ENCODE data around the gene MGLL. TPM values are rescaled to one million over a fixed set of nuclear protein-coding genes. Genes with fewer than 3 reads are reported as not detected.

Gene MGLL
- total and polyA plus RNA-seq, 2 donors from 2014 or later = 74.2 to 250 TPM

DNA sequence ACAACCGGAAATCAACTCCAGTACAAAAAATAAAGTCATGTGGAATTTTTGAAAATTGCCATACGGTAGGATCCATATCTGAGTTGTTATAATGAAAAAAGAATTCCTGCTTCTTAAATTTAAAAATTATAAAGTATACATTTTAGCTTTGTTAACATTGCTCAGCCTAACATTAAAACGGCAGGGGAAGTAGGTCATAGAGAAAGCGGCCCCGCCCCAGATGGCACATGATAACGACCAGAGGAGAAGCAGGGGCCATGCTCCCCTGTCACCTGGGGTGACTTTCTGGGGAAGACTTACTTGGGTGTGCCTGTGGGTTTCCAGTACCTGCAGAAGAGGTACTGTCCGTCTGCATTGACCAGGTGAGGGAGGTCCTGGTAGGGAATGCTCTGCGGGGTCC is 921 bp downstream of the MGLL start:
- TF ChIP-seq, protein P1, sequence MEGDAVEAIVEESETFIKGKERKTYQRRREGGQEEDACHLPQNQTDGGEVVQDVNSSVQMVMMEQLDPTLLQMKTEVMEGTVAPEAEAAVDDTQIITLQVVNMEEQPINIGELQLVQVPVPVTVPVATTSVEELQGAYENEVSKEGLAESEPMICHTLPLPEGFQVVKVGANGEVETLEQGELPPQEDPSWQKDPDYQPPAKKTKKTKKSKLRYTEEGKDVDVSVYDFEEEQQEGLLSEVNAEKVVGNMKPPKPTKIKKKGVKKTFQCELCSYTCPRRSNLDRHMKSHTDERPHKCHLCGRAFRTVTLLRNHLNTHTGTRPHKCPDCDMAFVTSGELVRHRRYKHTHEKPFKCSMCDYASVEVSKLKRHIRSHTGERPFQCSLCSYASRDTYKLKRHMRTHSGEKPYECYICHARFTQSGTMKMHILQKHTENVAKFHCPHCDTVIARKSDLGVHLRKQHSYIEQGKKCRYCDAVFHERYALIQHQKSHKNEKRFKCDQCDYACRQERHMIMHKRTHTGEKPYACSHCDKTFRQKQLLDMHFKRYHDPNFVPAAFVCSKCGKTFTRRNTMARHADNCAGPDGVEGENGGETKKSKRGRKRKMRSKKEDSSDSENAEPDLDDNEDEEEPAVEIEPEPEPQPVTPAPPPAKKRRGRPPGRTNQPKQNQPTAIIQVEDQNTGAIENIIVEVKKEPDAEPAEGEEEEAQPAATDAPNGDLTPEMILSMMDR (IDR thresholded peaks at IDR 0.05; ENCODE audit: borderline replicate concordance, extremely low read depth, insufficient read depth) = no peak
- FAIRE-seq (no peak), DNase-seq (no peak)
- intact Hi-C loops (cut with DNase I) = no loop called here
- peak overlapping the region; percentile 76 to 81 for H3K27ac ChIP-seq (ENCODE audit: low read depth in 2 of 2, low read length in 2 of 2)
- H3K4me1 ChIP-seq (ENCODE audit: control insufficient read depth in 2 of 3, insufficient read depth in 2 of 3, low read depth in 1 of 3, low read length in 3 of 3) = peaks cover 4 to 37% (median 21%) of the 10 kb centered on the region in 3 donors
- no peaks in the 10 kb centered on the region for H3K36me3 ChIP-seq (ENCODE audit: control insufficient read depth in 2 of 3, insufficient read depth in 3 of 3, low read length in 3 of 3)
- peak overlapping the region in 1 of 3 donors; percentile 14 for H3K9ac ChIP-seq (ENCODE audit: low read length in 3 of 3)
- peak overlapping the region in 2 of 3 donors; percentile 6 to 88 for H3K4me3 ChIP-seq (ENCODE audit: low read length in 3 of 3)
- no peaks in the 10 kb centered on the region for H3K9me3 ChIP-seq (ENCODE audit: control insufficient read depth in 2 of 3, insufficient read depth in 1 of 3, low read length in 3 of 3)
- H3K27me3 ChIP-seq (ENCODE audit: control insufficient read depth, insufficient read depth, low read length) = no peaks in the 10 kb centered on the region

DNA sequence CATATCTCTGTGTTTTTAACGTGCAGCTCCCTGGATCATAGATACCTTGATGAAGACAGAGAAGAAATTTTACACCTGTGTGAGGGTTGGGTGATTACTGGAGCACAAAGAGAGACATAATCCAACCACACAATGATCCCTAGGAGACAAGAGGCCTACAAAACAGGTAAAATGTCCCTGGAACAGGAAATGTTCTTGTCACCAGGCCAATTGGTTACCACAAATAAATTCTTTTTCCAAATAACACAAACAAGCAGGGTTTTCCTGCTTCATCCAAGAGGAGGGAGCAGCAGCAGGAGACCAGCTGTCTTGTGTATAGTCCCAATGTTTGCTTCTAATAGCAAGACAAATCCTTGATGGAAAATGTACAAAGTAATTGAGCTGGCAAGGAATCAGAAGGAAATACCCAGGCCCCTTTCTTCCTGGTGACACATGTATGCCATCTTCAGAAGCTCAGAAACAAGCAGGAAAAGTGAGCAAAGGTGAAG is 1.4 kb downstream of the MGLL start:
- H3K9ac ChIP-seq (ENCODE audit: low read length in 3 of 3) = peak overlapping the region in 1 of 3 donors; percentile 14
- peak overlapping the region in 2 of 3 donors; percentile 49 to 51 for H3K4me3 ChIP-seq (ENCODE audit: low read length in 3 of 3)
- FAIRE-seq = no peak

DNA sequence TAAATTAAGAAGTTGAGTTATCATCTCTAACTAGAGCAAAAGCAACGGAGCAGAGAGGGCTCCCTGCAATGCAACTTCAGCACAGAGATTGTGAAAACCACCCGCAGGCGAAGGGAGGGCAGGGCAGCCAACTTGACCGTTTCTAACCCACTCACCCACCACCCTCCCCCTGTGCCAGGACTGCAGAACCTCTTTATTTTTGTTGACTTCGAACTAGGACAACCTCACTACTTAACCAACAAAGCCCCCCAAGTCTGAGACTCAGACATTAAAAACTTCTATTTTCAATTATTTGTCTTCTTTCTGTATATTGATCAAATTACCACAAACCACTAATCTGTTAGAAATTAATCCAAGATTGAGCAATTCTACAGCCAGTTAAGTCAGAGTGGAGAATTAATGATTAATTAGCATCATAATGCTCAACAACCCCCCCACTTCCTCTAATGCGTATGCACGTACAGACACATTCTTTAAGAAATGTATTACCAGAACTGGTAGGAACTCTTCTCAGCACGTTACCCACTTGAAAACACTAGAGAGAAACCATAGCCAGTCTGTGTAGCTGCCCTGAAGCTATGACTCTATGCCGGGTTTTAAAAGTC is 2.0 kb downstream of the MGLL start:
- Histone ChIP-seq H3K9me3 (ENCODE audit: control insufficient read depth in 2 of 3, insufficient read depth in 1 of 3, low read length in 3 of 3) (no peaks in the 10 kb centered on the region), H3K4me1 (ENCODE audit: control insufficient read depth in 2 of 3, insufficient read depth in 2 of 3, low read depth in 1 of 3, low read length in 3 of 3) (peaks cover 4 to 38% (median 23%) of the 10 kb centered on the region in 3 donors), H3K9ac (ENCODE audit: low read length in 3 of 3) (peak overlapping the region in 1 of 3 donors; percentile 14), H3K27ac (ENCODE audit: low read depth in 2 of 2, low read length in 2 of 2) (peak overlapping the region; percentile 76 to 81), H3K36me3 (ENCODE audit: control insufficient read depth in 2 of 3, insufficient read depth in 3 of 3, low read length in 3 of 3) (no peaks in the 10 kb centered on the region), H3K4me3 (ENCODE audit: low read length in 3 of 3) (peak overlapping the region in 2 of 3 donors; percentile 49 to 51), H3K27me3 (ENCODE audit: control insufficient read depth, insufficient read depth, low read length) (no peaks in the 10 kb centered on the region)
- peak; percentile 61 to 88 (median 74) for DNase-seq
- no peak for FAIRE-seq
- intact Hi-C loops (cut with DNase I) = no loop called here
- TF ChIP-seq, protein P1 (IDR thresholded peaks at IDR 0.05; ENCODE audit: borderline replicate concordance, extremely low read depth, insufficient read depth) = peak; percentile 0

More for the DNA sequence above, 1.4 kb downstream of the MGLL start:
- Histone ChIP-seq H3K9me3 (ENCODE audit: control insufficient read depth in 2 of 3, insufficient read depth in 1 of 3, low read length in 3 of 3) (no peaks in the 10 kb centered on the region), H3K36me3 (ENCODE audit: control insufficient read depth in 2 of 3, insufficient read depth in 3 of 3, low read length in 3 of 3) (no peaks in the 10 kb centered on the region), H3K27me3 (ENCODE audit: control insufficient read depth, insufficient read depth, low read length) (no peaks in the 10 kb centered on the region), H3K27ac (ENCODE audit: low read depth in 2 of 2, low read length in 2 of 2) (peak overlapping the region; percentile 76 to 81), H3K4me1 (ENCODE audit: control insufficient read depth in 2 of 3, insufficient read depth in 2 of 3, low read depth in 1 of 3, low read length in 3 of 3) (peaks cover 4 to 38% (median 22%) of the 10 kb centered on the region in 3 donors)
- TF ChIP-seq, protein P1 (IDR thresholded peaks at IDR 0.05; ENCODE audit: borderline replicate concordance, extremely low read depth, insufficient read depth) = no peak
- peak in 2 of 5 donors; percentile 48 to 79 for DNase-seq
- intact Hi-C loops (cut with DNase I) = no loop called here

Data from kidney (tissue), 14 donors.